Peyer's patch (tissue), 4 donors: ENCODE data around the gene BRD3OS.

Experiments
- POLR2A ChIP-seq, 2 donors: fragments of 450-650 bp; IDR thresholded peaks; one replicate each; pipeline ENCODE4 v1.5.1; 2017; ENCODE audit warnings: antibody characterized with exemption in 2 of 2, mild to moderate bottlenecking in 2 of 2, moderate library complexity in 2 of 2
- TF ChIP-seq, protein P1 (sequence below), 6 experiments: fragments of 450-650 bp in 4 of 6; fragments of 200-600 bp in 2 of 6; sonication (generic) in 1 of 6; IDR thresholded peaks; one replicate each; pipeline ENCODE4 v1.5.1; 2017 to 2019; ENCODE audit warnings: antibody characterized with exemption in 6 of 6, mild to moderate bottlenecking in 3 of 6, moderate library complexity in 1 of 6

GRCh38 chr9:133991214-133991921, 33.9 kb upstream of the BRD3OS start:
- TF ChIP-seq, protein P1, sequence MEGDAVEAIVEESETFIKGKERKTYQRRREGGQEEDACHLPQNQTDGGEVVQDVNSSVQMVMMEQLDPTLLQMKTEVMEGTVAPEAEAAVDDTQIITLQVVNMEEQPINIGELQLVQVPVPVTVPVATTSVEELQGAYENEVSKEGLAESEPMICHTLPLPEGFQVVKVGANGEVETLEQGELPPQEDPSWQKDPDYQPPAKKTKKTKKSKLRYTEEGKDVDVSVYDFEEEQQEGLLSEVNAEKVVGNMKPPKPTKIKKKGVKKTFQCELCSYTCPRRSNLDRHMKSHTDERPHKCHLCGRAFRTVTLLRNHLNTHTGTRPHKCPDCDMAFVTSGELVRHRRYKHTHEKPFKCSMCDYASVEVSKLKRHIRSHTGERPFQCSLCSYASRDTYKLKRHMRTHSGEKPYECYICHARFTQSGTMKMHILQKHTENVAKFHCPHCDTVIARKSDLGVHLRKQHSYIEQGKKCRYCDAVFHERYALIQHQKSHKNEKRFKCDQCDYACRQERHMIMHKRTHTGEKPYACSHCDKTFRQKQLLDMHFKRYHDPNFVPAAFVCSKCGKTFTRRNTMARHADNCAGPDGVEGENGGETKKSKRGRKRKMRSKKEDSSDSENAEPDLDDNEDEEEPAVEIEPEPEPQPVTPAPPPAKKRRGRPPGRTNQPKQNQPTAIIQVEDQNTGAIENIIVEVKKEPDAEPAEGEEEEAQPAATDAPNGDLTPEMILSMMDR (IDR thresholded peaks at IDR 0.05) = no peak
- TF ChIP-seq POLR2A (IDR thresholded peaks at IDR 0.05) = no peak
